K562 (cell line): Measurements from ENCODE around the gene KCNK4. TPM values are rescaled to one million over a fixed set of nuclear protein-coding genes. Genes with fewer than 3 reads are reported as not detected.

Experiments
- ARHGAP35 ChIP-seq: fragments of 450-650 bp; IDR thresholded peaks from 2 replicates; pipeline ENCODE4 v1.6.1; 2018; ENCODE audit not compliant: partially characterized antibody
- CBFA2T3 ChIP-seq: fragments of 450-650 bp; IDR thresholded peaks from 2 replicates; pipeline ENCODE4 v1.6.1; 2017
- CEBPB ChIP-seq: fragments of 450-650 bp; IDR thresholded peaks from 2 replicates; pipeline ENCODE4 v1.6.1; 2016; ENCODE audit warnings: missing genetic modification characterization, missing compliant biosample characterization
- HDAC8 ChIP-seq: fragments of 450-650 bp; IDR thresholded peaks from 2 replicates; pipeline ENCODE4 v1.6.1; 2016; ENCODE audit warnings: mild to moderate bottlenecking, missing genetic modification characterization, moderate library complexity, missing compliant biosample characterization
- NRF1 ChIP-seq, 2 experiments: fragments of 450-650 bp; IDR thresholded peaks in 1 of 2; conservative IDR thresholded peaks in 1 of 2; 2 replicates each; pipeline ENCODE4 v1.6.1; 2014; ENCODE audit warnings: mild to moderate bottlenecking in 2 of 2
- POLR2A ChIP-seq: fragments of 450-650 bp; conservative IDR thresholded peaks from 2 replicates; pipeline ENCODE4 v1.6.1; 2016
- RREB1 ChIP-seq: fragments of 250-450 bp; sonication (Bioruptor Pico); IDR thresholded peaks from 2 replicates; pipeline ENCODE4 v1.4.0; 2020
- SIN3B ChIP-seq: fragments of 450-650 bp; IDR thresholded peaks from 2 replicates; pipeline ENCODE4 v1.6.1; 2017; ENCODE audit warnings: low read depth, mild to moderate bottlenecking, moderate library complexity
- ZBED1 ChIP-seq: IDR thresholded peaks from 2 replicates; pipeline ENCODE4 v1.6.1; 2014
- ZBTB40 ChIP-seq, 2 experiments: fragments of 450-650 bp in 1 of 2; sonication (generic) in 1 of 2; formaldehyde crosslinking in 1 of 2; IDR thresholded peaks; 2 replicates each; pipeline versions ENCODE4 v1.7.1 to v1.9.0; 2016 to 2022; ENCODE audit warnings: inconsistent platforms in 1 of 2, mild to moderate bottlenecking in 1 of 2, missing genetic modification reagents in 1 of 2
- ZNF174 ChIP-seq: fragments of 250-450 bp; sonication (Bioruptor Pico); IDR thresholded peaks from 2 replicates; pipeline ENCODE4 v1.4.0; 2020; ENCODE audit warnings: mild to moderate bottlenecking
- ZNF644 ChIP-seq: fragments of 200-800 bp; sonication (Bioruptor generic); IDR thresholded peaks from 2 replicates; pipeline ENCODE4 v1.6.1; 2016; ENCODE audit warnings: low read depth, missing genetic modification characterization, missing compliant biosample characterization
- ZNF830 ChIP-seq: fragments of 250-450 bp; sonication (Bioruptor Pico); IDR thresholded peaks from 2 replicates; pipeline ENCODE4 v1.5.0; 2021; ENCODE audit warnings: mild to moderate bottlenecking
- polyA plus RNA-seq, 8 experiments: library from polyadenylated mRNA; depleted of rRNA in 4 of 8; stranded (reverse) in 5 of 8; unstranded in 3 of 8; fragments of >200 nt; fragmentation: Nextera tagmentation in 2 of 8; fragmentation: Illumina TruSeq in 1 of 8; extraction: Ambion mirVana in 2 of 8; extraction: Trizol in 1 of 8; gene quantifications; 2 replicates each; pipeline versions ENCODE4 v1.2.1 to v1.2.3, GENCODE V29; 2011 to 2014; ENCODE audit warnings: inconsistent platforms in 1 of 8, missing spikeins in 1 of 8
- total RNA-seq, 7 experiments: library from RNA; depleted of rRNA in 6 of 7; stranded (reverse); fragments of >200 nt in 6 of 7; fragmentation: Illumina TruSeq in 2 of 7; extraction: Trizol in 2 of 7; gene quantifications; 2 replicates each; pipeline versions ENCODE4 v1.2.1 to v1.2.3, GENCODE V29; 2011 to 2021; ENCODE audit warnings: low replicate concordance in 1 of 7

The KCNK4 gene
- total and polyA plus RNA-seq, 9 of the 15 experiments (the other 6 are each of a cell fraction or from before 2014, with no cell fraction given) = not detected

- TF ChIP-seq ZBTB40 (IDR thresholded peaks at IDR 0.05) (0 out of 2 replicates have a peak, but pooled peaks have one; percentile 4), ZBTB40 (CRISPR knock-in tag; IDR thresholded peaks at IDR 0.05) (no peak), ZNF174 (no peak), POLR2A (peak; percentile 50; the same call in 1 of the 2 replicates), HDAC8 (tag) (no peak), NRF1 (conservative IDR thresholded peaks at IDR 0.05 in 1 of 2, IDR thresholded peaks at IDR 0.05 in 1 of 2) (peak; percentile 93 to 94), CEBPB (no peak), ZNF830 (0 out of 2 replicates have a peak, but pooled peaks have one; percentile 37), CBFA2T3 (no peak), ZNF644 (tag) (no peak), ZBED1 (no peak), RREB1 (CRISPR knock-in tag) (no peak), ARHGAP35 (peak; percentile 95), SIN3B (0 out of 2 replicates have a peak, but pooled peaks have one; percentile 35)
Observed at GRCh38 chr11:64284962-64285884, 5.9 kb upstream of the KCNK4 start, which contains the start of gene GPR137 (continued).
